ENCODE results near the gene MYZAP. TPM values are rescaled to one million over a fixed set of nuclear protein-coding genes. Genes with fewer than 3 reads are reported as not detected.

MYZAP gene
- total RNA-seq (2014; rRNA removed; shearing (Covaris generic)) = 0.06 and 3.4 TPM in 2 replicates

- in situ Hi-C loops (cut with HindIII; ENCODE audit: low sequenced_read_pairs) = no loop called here
- DNase-seq (ENCODE audit: low spot score) = peak; percentile 58
Observed at GRCh38 chr15:57591822-57592367, at the start of gene MYZAP. Gene MYZAP (plus strand): TSS chr15:57591904. CDS start chr15:57592035, 131 bp downstream.

- DNase-seq (ENCODE audit: low spot score) = no peak
- in situ Hi-C loops (cut with HindIII; ENCODE audit: low sequenced_read_pairs) = no loop called here
Observed at GRCh38 chr15:57542505-57542817, 49.2 kb upstream of the MYZAP start.

GRCh38 chr15:57544848-57545480, 46.7 kb upstream of the MYZAP start:
- DNase-seq (ENCODE audit: low spot score) = no peak
- in situ Hi-C loops (cut with HindIII; ENCODE audit: low sequenced_read_pairs) = no loop called here

GRCh38 chr15:57545995-57546394, 45.7 kb upstream of the MYZAP start:
- no peak for DNase-seq (ENCODE audit: low spot score)
- in situ Hi-C loops (cut with HindIII; ENCODE audit: low sequenced_read_pairs) = no loop called here

- in situ Hi-C loops (cut with HindIII; ENCODE audit: low sequenced_read_pairs) = no loop called here
- no peak for DNase-seq (ENCODE audit: low spot score)
Observed at GRCh38 chr15:57547243-57547755, 44.4 kb upstream of the MYZAP start.

GRCh38 chr15:57548351-57548750, 43.4 kb upstream of the MYZAP start:
- no peak for DNase-seq (ENCODE audit: low spot score)
- in situ Hi-C loops (cut with HindIII; ENCODE audit: low sequenced_read_pairs) = no loop called here

GRCh38 chr15:57548835-57549234, 42.9 kb upstream of the MYZAP start:
- DNase-seq (ENCODE audit: low spot score) = no peak
- in situ Hi-C loops (cut with HindIII; ENCODE audit: low sequenced_read_pairs) = no loop called here

GRCh38 chr15:57549935-57550334, 41.8 kb upstream of the MYZAP start:
- in situ Hi-C loops (cut with HindIII; ENCODE audit: low sequenced_read_pairs) = no loop called here
- no peak for DNase-seq (ENCODE audit: low spot score)

- in situ Hi-C loops (cut with HindIII; ENCODE audit: low sequenced_read_pairs) = no loop called here
- peak; percentile 22 for DNase-seq (ENCODE audit: low spot score)
Observed at GRCh38 chr15:57550640-57551039, 41.1 kb upstream of the MYZAP start.

- DNase-seq (ENCODE audit: low spot score) = peak; percentile 22
- in situ Hi-C loops (cut with HindIII; ENCODE audit: low sequenced_read_pairs) = no loop called here
Observed at GRCh38 chr15:57551715-57552677, 39.7 kb upstream of the MYZAP start.

GRCh38 chr15:57552678-57553334, 38.9 kb upstream of the MYZAP start:
- in situ Hi-C loops (cut with HindIII; ENCODE audit: low sequenced_read_pairs) = no loop called here
- no peak for DNase-seq (ENCODE audit: low spot score)

GRCh38 chr15:57553526-57553925, 38.2 kb upstream of the MYZAP start:
- in situ Hi-C loops (cut with HindIII; ENCODE audit: low sequenced_read_pairs) = no loop called here

GRCh38 chr15:57554063-57554811, 37.5 kb upstream of the MYZAP start:
- peak; percentile 52 for DNase-seq (ENCODE audit: low spot score)
- in situ Hi-C loops (cut with HindIII; ENCODE audit: low sequenced_read_pairs) = no loop called here

More at GRCh38 chr15:57553526-57553925, 38.2 kb upstream of the MYZAP start:
- no peak for DNase-seq (ENCODE audit: low spot score)

- in situ Hi-C loops (cut with HindIII; ENCODE audit: low sequenced_read_pairs) = no loop called here
- peak; percentile 74 for DNase-seq (ENCODE audit: low spot score)
Observed at GRCh38 chr15:57554812-57555179, 36.9 kb upstream of the MYZAP start.

GRCh38 chr15:57555270-57555669, 36.4 kb upstream of the MYZAP start:
- in situ Hi-C loops (cut with HindIII; ENCODE audit: low sequenced_read_pairs) = no loop called here
- no peak for DNase-seq (ENCODE audit: low spot score)

- in situ Hi-C loops (cut with HindIII; ENCODE audit: low sequenced_read_pairs) = no loop called here
- DNase-seq (ENCODE audit: low spot score) = no peak
Observed at GRCh38 chr15:57556040-57556439, 35.7 kb upstream of the MYZAP start.

GRCh38 chr15:57557267-57557666, 34.4 kb upstream of the MYZAP start:
- in situ Hi-C loops (cut with HindIII; ENCODE audit: low sequenced_read_pairs) = no loop called here
- DNase-seq (ENCODE audit: low spot score) = no peak

- in situ Hi-C loops (cut with HindIII; ENCODE audit: low sequenced_read_pairs) = no loop called here
- no peak for DNase-seq (ENCODE audit: low spot score)
Observed at GRCh38 chr15:57557810-57558209, 33.9 kb upstream of the MYZAP start.

- in situ Hi-C loops (cut with HindIII; ENCODE audit: low sequenced_read_pairs) = no loop called here
- DNase-seq (ENCODE audit: low spot score) = peak; percentile 72
Observed at GRCh38 chr15:57559875-57560274, 31.8 kb upstream of the MYZAP start.

Measured in G401 (cell line).